Esophagus mucosa (tissue), 1 donor: ENCODE data around the gene COX7B2. TPM values are rescaled to one million over a fixed set of nuclear protein-coding genes. Genes with fewer than 3 reads are reported as not detected.

Experiments
- ATAC-seq: fragments of 200-7000 bp; cut with Tn5 transposase; one replicate; pipeline ENCODE4 v1.9.1; 2020
- total RNA-seq: library from RNA; stranded (reverse); gene quantifications from one replicate; pipeline ENCODE4 v1.2.4, GENCODE V29; 2023
- donor health status: DM: yes; HTN: yes; CAD: no.

COX7B2 gene
- total RNA-seq, 1 donor from 2014 or later = not detected

- no peak for ATAC-seq
Observed at GRCh38 chr4:46715468-46715867, 193.6 kb downstream of the COX7B2 start.

GRCh38 chr4:46698891-46699290 lies 210.2 kb downstream of the COX7B2 start:
- ATAC-seq = no peak

Other genes starting within 250 kb of the COX7B2 start
- gene GABRA4, start 84.3 kb upstream of the COX7B2 start, total RNA-seq = 0.56 TPM
- gene GABRB1, start 122.3 kb upstream of the COX7B2 start, total RNA-seq = not detected